GM19452 (cell line): ENCODE data around the gene RBM44.

Experiments used
- ATAC-seq: cut with Tn5 transposase; IDR thresholded peaks from one replicate; pipeline ENCODE4 v1.9.1; 2021; ENCODE audit not compliant: unreplicated experiment

Gene RBM44

DNA sequence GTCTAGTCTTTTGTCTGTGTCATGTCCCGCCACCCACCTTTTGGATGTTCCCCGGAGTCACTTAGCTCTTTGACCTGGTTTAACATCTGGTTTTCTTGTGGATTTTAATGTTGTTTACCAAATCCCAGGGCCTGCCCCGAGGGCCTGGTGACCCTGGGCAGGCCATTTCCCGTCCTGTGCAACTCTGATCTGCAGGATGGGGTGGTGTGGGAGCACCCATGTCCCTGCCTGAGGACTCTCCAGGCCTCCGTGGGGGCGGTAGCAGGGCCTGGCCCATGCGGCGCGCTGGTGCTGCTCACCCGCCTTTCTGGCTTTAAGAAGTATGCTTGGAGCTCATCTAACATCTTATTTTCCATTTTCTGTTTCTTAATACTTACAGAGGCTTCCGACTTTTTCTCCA is 71.5 kb downstream of the RBM44 start:
- ATAC-seq = no peak

DNA sequence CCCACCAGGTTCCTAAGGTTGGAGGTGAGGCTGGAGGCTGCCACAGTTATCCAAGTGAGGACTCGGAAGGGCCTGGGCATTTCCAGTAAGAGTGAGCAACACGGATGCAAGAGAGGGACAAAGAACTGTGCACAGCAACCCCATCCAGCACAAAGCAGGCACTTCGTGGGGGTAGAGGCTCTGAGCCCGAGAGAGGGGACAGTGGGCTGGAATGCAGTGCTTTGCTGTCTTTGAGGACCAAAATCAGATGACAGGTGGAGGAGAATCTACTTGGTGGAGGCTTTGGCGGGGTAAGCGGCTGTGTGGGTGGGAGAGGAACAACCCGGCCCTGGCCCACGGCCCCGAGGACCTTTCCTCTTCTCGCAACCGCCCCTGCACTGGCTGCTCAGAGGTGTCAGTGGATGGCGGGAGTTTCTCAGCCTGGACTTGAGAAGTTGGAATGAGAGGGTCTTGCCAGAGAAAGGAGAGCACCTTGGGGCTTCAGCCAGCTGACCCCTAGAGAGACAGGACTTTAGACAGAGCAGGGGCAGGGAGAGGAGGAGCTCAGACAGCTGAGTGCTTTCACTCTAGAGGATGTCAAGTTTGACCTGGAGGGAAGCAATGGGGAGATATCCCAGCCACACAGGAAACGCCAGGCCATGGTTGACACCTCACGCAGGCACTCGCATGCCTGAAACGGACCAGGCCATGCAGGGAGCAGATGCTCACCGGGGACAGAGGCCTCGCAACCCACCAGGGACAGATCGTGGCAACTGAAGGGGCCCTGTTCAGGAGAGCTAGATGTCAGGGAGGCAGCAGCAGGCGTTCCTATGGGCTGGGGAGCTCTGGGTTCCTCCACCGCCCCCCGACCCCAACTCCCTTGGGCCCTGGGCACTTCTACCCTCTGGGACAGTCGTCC is 72.4 kb downstream of the RBM44 start:
- ATAC-seq = no peak

DNA sequence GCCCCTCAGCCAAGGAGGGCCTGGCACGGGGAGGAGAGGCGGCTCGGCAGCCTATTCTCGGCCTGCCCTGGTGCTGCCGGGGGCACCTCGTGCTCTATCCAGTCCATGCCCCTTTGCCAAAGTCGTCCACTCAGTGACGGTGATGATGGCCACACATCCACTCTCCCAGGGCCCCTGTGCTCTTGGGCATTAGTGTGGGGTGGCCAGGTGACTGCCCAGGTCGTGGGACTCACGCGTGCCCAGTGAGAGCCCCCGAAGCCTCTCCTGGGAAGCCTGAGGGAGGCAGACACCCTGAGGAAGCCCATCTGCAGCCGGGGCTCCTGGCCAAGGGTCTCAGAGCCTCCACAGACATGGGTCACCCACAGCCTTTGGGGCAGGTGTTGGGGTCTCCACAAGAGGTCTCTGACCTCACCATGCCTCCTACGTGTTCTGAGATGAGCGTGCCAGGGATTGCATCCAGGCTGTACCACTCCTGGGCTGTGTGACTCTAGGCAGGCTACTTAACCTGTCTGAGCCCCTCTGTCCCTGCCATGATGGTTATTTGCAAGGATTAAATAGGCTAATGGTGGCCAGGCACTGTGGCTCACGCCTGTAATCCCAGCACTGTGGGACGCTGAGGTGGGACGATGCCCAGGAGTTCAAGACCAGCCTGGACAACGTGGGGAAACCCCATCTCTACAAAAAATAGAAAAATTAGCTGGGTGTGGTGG is 73.8 kb downstream of the RBM44 start:
- no peak for ATAC-seq

DNA sequence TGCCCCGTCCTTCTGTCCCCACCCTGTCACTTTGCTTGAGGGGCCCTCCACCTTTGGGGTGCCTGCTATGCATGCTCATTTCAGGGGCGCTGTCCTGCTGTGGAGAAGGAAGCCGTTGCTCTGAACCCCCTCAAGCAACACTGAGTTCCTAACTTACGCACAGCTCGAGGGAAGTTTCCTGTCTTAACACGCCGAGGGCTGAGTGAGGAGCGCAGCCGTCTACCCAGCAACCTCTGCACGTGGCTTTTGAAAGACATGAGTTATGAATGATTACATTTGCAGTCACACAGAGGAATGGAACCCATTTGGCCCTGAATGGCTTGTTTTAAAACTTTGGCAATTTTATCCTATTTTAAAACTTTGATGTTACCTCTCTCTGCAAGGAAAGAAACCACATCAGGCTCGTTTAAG is 74.8 kb downstream of the RBM44 start:
- ATAC-seq = no peak

DNA sequence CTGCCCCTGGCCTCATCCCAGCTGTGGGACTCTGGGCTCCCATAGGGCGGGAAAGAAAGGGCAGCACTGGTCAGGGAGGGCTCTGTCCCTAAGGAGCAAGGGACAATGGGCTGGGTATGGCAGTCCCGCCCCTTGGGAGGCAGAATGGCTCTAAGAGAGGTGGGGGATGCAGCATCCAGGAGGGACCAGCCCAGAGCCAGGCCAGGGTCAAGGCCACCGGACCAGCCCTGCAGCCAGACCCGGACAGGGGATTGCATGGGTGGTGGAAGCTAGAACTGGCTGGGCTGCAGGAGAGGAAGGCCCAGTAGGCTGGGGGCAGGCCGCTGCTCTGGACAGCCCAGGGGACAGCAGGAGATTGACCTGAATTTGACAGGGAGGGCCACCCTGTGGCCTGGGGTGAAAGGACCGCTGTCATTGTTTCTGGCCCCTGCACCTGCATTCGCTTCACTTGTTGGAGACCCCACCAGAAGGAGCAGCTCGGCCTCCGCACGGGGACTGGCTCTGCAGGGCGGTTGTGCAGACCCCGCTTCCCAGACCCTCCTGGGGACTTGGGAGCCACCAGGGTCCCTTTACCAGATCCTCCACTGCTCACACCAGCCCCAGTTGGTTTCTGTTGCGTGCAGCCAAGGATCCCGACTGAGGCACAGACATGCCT is 75.4 kb downstream of the RBM44 start:
- no peak for ATAC-seq

DNA sequence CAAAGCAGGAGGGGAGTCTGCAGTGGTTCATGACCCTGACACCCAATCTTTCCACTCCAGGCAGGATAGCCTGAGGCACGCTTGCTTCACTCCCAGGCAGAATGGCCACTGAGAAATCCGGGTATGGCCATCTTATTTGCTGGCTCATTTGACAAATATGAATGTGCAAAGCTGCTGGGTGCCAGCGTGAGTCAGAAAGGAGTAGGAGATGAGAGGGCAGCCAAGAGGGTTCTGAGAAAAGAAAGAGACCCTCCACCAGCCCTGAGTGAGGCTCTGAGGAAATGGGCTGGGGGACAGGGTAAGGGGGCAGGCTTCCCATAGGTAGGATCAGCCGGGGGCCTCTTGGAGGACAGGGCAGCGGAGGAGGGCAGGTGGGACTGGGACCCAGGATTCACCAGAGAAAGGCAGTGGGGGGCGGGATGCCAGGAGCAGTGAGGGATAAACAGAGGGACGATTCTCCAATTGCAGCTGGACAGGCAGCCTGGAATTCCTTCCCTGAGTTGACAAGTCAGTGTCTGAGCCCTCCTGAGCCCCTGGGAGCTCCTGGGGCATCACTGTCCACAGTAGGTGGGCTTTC is 76.1 kb downstream of the RBM44 start:
- no peak for ATAC-seq

DNA sequence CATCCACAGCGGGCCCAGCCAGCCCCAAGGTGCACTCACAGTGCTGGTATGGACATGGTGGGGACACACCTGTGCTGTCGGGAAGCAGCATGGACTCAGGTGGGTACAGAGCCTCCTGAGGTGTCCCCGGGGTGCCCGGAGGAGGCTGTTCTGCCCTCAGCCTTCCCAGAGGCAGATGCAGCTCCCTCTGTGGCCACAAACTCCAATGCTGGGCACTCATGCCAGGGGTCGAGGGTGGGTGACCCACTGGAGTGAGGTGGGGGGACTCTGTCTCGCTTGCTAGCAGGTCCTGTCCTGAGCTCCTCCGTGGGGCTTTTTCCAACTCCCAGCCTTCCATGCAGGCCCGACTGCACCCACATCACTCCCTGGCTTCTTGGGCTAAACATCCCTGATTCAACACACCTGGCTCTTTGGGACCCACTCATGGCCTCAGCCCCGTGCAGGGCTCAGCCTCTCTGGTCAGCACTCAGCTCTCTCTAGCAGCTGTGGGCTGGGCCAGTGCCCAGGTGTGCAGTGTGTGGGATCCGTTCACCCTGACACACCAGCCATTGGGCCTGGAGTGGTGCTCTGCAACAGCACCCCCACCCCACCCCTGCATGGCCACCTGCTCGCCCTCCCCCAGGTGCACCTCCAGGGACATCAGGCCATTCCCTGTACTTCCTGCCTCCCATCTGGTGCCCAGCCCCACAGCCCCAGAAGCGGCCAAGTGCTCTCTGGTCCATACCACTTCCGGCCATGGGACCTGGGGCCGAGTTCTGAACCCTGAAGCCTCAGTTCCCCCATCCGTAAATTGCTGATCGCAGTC is 76.9 kb downstream of the RBM44 start:
- ATAC-seq = no peak

DNA sequence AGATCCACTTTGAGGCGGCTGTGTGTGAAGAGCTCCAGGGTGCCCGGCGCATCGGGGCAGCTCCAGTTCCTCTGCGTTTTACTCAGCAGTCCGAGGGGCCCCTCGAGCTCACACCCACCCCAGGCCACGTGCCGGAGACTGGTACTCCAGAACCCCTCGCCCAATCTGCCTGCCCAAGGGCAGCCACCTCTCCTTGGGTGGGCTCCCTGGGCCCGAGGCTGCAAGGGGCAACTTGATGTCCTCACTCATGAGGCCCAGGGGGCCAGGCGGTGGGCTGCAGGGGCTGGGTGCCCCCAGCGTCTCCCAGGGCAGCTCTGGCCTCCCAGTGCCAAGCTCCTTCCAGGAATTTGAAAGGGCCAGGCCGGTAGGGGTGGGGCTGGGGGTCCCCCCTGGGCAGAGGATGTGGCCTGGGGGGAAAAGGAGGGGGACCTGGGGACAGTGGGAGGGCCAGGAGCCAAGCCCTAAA is 77.5 kb downstream of the RBM44 start:
- no peak for ATAC-seq

DNA sequence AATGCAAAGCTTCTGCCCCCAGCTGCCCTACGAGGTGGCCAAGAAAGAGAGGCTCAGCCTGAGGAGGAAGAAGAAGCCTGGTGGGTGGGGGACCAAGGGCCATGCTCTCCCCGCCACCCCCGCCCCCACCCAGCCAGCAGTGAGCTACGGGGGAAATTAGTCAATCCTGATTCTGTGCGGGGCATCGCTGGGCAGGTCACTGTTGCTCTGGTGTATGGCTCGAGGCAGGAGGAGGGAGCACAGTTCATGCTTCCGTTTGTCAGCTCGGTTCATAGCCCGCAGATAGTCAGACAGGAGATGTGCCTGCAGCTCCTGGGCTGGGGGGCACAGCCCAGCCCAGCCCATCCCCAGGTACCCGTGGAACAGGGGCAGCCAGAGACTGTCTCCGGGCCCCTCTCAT is 78.0 kb downstream of the RBM44 start:
- no peak for ATAC-seq

DNA sequence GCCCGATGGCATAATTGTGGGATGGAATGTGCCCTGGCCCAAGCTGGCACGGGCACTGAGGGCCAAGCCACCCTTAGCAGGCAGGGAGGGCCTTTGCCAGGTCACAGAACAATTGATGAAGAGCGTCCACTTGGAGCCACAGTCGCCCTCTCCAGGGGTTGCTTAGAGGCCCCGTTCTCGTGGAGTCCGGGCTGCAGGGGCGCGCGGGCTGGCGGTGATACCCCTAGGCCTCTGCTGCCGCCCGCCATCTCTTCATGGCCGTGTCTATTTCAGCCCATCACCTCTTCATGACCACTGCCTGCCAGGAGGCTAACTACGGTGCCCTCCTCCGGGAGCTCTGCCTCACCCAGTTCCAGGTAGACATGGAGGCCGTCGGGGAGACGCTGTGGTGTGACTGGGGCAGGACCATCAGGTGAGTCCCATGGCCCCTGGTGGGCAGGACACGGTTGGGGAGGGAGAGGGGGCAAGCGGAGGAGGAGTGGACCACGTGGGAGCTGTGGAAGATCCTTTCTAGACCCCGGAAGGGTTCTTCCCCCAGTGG is 78.4 kb downstream of the RBM44 start:
- no peak for ATAC-seq

DNA sequence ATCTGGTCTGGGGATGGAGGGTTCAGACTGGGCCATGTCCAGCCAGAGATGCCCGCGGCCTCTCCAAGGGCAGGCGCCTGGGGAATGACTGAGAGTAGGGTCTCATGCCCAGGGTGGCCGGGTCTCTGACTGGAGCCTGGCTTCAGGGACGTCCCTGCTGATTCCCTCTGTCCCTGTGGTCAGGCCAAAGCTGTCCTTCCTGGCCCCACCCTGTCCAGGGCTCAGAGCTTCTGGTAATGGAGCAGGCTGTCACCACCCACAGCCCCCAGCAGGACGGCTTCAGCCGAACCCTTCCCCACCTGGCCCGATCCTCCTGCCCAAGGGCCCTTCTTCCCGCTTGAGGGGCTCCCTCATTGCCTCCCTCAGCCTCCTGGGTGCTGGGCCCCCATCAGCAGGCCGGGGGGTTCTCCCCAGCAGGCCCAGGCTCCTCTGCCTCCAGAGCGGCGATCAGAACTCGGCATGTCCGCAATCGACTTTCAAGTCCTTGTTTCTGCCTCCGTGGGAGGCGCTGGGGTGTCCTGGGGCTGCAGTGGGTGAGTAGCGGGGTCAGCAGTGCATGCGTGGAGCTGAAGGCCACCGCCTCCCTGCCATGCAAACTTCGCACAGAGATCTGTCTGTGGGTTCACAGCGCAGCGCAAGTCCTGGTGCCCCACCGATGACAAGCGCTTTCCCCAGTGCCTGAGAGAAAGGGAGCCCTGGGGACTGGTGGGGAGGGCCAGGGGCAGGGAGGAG is 79.2 kb downstream of the RBM44 start:
- ATAC-seq = no peak

DNA sequence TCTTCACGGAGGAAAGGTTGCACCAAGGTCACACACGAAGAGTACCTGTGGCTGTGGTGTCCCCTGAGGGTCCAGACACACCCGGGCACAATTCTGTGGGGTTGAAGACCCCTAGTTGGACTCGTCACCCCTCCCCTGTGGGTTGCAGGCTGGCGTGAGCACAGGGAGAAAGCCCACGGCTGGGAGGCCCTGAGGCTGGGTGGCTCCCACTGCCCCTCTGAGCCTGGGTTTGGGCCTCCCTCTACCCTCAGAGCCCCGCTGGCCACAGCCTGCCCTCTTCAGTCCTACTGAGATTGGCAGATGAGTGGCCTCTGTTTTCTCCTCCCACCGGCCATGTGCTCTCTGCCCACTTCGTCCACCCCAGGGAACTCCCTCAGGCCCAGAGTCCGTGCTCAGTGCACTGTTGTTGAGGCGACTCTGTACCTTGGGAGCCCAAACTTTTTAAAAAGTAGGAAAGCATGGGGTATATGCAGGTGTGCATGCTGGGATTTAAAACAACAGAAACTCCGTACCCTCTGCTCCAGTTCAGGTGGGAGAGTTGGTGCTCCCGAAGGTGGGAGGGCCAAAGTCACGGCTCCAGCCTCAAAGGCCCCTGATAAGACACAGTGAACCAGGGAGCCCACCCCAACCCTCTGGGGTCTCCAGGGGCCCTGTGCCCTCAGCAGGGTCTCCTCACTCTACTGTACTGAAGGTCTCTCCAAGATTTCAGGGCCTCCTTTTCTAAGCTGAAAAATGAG is 79.9 kb downstream of the RBM44 start:
- no peak for ATAC-seq

DNA sequence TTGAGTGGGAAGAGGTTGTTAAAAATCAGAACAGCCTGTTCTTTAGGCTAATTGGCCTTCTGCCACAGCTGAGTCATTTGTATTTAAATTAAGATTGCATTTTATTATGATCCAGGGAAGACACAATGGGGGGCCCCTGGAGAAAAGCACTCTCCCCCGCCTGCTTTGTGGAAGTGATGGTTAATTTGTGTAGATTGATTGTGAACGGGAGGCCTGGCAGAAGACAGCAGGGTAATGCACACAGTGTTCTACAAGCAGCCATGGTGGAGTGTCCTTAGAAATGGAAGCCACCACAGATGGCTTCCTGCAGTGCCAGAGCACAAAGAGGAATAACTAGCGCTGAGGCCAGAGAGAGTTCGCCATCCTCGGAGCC is 80.5 kb downstream of the RBM44 start:
- no peak for ATAC-seq

DNA sequence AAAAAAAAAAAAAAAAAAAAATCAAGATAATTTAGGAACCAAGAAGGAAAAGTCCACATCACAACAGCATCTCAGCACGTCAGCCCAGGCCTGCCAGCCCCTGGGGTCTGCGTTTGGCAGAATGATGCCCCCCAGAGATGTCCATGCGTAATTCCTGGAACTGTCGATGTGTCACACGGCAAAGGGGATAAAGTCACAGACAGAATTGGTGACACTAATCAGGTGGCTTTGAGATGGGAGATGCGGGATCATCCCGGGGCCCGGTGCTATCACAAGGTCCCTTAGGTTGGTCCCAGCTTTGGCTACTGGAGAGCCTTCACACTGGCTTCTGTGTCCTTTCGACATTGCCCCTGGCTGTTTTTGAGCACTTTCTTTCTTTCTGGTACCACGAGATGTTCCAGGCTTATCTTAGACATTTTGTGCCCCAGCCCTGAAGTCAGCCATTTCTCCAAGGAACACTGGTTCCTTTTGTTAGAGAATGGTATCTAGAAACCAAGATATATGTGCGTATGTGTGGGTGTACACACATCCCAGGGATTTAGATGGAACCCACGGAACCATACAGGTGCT is 81.5 kb downstream of the RBM44 start:
- ATAC-seq = no peak

DNA sequence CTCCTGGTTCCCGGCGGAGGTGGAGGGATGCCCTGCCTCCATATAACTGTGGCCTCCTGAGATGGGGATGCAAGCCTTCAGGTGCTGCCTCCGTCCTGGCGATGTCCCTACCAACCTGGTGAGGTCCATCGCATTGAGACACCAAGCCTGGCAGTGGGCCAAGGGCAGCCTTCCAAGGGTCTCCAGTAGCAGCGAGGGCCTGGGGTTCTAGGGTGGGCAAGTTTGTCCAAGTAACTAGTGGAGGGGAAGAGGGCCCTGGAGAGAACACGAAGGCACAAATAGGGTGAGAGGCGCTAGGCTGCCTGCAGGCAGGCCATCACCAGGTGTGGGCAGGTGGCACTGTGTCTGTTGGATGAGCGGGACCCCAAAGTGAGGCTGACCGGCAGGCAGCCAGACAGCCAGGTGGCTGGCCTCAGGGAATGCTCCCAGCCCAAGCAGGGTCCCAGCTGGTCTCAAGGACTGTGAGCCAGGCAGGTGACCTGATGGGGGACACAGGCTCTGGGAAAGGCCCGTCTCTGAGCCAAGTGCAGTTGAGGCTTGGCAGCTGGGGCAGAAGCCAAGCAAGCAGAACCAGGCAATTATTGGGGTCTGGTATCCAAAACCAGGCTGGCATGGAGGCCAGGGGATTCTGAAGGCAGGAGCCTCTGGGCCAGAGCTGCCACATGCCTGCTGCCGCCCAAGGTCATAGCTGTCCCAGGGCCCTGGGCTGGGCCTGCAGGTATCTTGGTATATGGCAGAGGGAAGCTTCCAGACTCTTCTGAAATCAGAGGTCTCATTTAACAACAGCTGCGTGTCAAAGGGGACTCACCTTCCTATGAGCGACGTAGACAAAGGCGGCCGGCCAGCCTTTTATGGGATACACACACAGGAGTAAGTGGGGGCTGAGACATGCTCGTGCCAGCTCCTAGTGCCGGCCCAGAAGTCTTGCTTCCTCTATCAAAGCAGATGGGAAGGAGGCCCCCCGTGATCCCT is 84.2 kb downstream of the RBM44 start:
- no peak for ATAC-seq

DNA sequence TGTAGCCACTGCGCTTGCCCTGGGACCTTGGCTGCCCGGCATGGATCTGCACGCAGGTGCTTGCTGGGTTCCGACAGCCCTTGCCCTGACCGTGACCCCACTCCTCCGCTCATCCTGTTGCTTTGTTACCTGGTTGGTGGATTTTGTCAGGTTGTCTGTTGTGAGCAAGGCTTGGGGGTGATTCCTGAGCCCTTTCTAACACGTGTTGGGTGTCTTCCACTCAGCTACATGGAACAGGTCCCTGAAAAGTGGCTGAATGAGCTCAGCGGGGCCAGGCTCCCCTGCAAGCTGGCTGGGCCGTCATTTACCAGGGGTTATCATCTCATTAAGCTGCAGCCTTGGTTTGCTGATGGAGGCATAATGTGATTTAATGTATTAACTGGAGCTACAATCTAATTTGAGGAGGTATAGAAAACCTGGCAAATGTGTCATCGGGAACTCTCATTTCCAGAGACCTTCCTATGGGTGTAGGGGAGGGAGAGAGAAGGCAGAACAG is 85.4 kb downstream of the RBM44 start:
- no peak for ATAC-seq

DNA sequence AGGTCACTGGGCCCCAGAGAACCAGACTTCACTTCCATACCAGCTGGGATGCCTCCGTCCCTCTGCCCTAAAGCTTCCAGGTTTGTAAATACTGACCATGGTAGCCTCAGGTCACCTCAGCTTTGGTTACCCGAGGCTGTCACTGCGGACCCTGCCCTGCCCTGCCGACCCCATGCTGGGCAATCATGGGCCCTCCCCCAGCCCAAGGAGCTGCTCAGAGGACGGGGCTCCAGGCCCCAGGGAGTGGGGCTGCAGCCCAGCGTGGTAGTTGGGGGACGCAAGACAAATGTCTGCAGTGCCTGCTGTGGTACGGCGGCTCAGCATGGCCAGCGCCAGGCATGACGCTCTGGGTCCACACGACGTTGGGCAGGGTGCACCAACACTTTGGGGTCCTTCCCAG is 86.1 kb downstream of the RBM44 start:
- ATAC-seq = no peak
